ENCODE measurements around the gene COQ6. TPM values are rescaled to one million over a fixed set of nuclear protein-coding genes. Genes with fewer than 3 reads are reported as not detected.
"Not testable (repeated sequence)": the region's sequence is repeated elsewhere in the genome, so short reads cannot be mapped to it uniquely, and the experiment has no call there.

The COQ6 gene
- total RNA-seq, 4 donors from 2014 or later, result 36.5 to 60.6 (median 42.2) TPM

- no peak overlapping the region for H3K4me3 ChIP-seq
- no peak overlapping the region for H3K27ac ChIP-seq
- H3K9me3 ChIP-seq, result no peaks in the 10 kb centered on the region
- H3K27me3 ChIP-seq, result no peaks in the 10 kb centered on the region
- ATAC-seq, result no peak
- TF ChIP-seq CTCF (IDR thresholded peaks at IDR 0.05 in 4 of 5, conservative IDR thresholded peaks at IDR 0.05 in 1 of 5) (no peak), POLR2A (IDR thresholded peaks at IDR 0.05) (no peak)
- H3K4me1 ChIP-seq, result no peaks in the 10 kb centered on the region
- DNase-seq, result no peak
- H3K36me3 ChIP-seq, result peaks cover 0 to 12% of the 10 kb centered on the region in 2 donors
- intact Hi-C loops (cut with DNase I; ENCODE audit: low total_unique reads) (no loop called here), in situ Hi-C loops (cut with MboI; ENCODE audit: low sequenced_read_pairs in 4 of 4) (no loop called here)
Measured at GRCh38 chr14:73991092-73991491, 41.0 kb downstream of the COQ6 start.

GRCh38 chr14:73994926-73995325 is 44.8 kb downstream of the COQ6 start:
- H3K27me3 ChIP-seq; H3K4me3 ChIP-seq; DNase-seq; ATAC-seq; H3K36me3 ChIP-seq; H3K4me1 ChIP-seq; intact Hi-C loops (cut with DNase I; ENCODE audit: low total_unique reads); H3K9me3 ChIP-seq; H3K27ac ChIP-seq; in situ Hi-C loops (cut with MboI; ENCODE audit: low sequenced_read_pairs in 4 of 4): not testable (repeated sequence)

GRCh38 chr14:73995977-73996378 is 45.9 kb downstream of the COQ6 start:
- DNase-seq (no peak), ATAC-seq (no peak)
- Histone ChIP-seq H3K27ac (no peak overlapping the region), H3K4me1 (no peaks in the 10 kb centered on the region), H3K9me3 (no peaks in the 10 kb centered on the region), H3K36me3 (no peaks in the 10 kb centered on the region), H3K4me3 (no peak overlapping the region), H3K27me3 (no peaks in the 10 kb centered on the region)
- in situ Hi-C loops (cut with MboI; ENCODE audit: low sequenced_read_pairs in 4 of 4), result no loop called here
- intact Hi-C loops (cut with DNase I; ENCODE audit: low total_unique reads), result no loop called here
- no peak for TF ChIP-seq POLR2A (IDR thresholded peaks at IDR 0.05)
- TF ChIP-seq CTCF (IDR thresholded peaks at IDR 0.05 in 4 of 5, conservative IDR thresholded peaks at IDR 0.05 in 1 of 5), result no peak

- no peaks in the 10 kb centered on the region for H3K36me3 ChIP-seq
- no peak for ATAC-seq
- TF ChIP-seq POLR2A (IDR thresholded peaks at IDR 0.05), result no peak
- no peak for TF ChIP-seq CTCF (IDR thresholded peaks at IDR 0.05 in 4 of 5, conservative IDR thresholded peaks at IDR 0.05 in 1 of 5)
- H3K4me3 ChIP-seq, result no peak overlapping the region
- no peaks in the 10 kb centered on the region for H3K9me3 ChIP-seq
- no peak for DNase-seq
- H3K4me1 ChIP-seq, result no peaks in the 10 kb centered on the region
- in situ Hi-C loops (cut with MboI; ENCODE audit: low sequenced_read_pairs in 4 of 4) (no loop called here), intact Hi-C loops (cut with DNase I; ENCODE audit: low total_unique reads) (no loop called here)
- H3K27ac ChIP-seq, result no peak overlapping the region
- H3K27me3 ChIP-seq, result no peaks in the 10 kb centered on the region
Measured at GRCh38 chr14:73996731-73997107, 46.6 kb downstream of the COQ6 start.

GRCh38 chr14:73997108-73997943 is 47.2 kb downstream of the COQ6 start:
- in situ Hi-C loops (cut with MboI; ENCODE audit: low sequenced_read_pairs in 4 of 4), result no loop called here
- H3K36me3 ChIP-seq, result no peaks in the 10 kb centered on the region
- no peak for ATAC-seq

More at GRCh38 chr14:73997108-73997943, 47.2 kb downstream of the COQ6 start:
- H3K27me3 ChIP-seq, result no peaks in the 10 kb centered on the region
- H3K4me1 ChIP-seq, result no peaks in the 10 kb centered on the region
- DNase-seq, result no peak
- intact Hi-C loops (cut with DNase I; ENCODE audit: low total_unique reads), result no loop called here
- H3K27ac ChIP-seq, result no peak overlapping the region
- H3K9me3 ChIP-seq, result no peaks in the 10 kb centered on the region
- TF ChIP-seq POLR2A (IDR thresholded peaks at IDR 0.05) (no peak), CTCF (IDR thresholded peaks at IDR 0.05 in 4 of 5, conservative IDR thresholded peaks at IDR 0.05 in 1 of 5) (no peak)
- no peak overlapping the region for H3K4me3 ChIP-seq

Data from gastrocnemius medialis (tissue), 4 donors.